ENCODE data around the gene SEZ6L. TPM values are rescaled to one million over a fixed set of nuclear protein-coding genes. Genes with fewer than 3 reads are reported as not detected.

Gene SEZ6L
- polyA plus RNA-seq, 3 donors = 0.15 to 0.30 (median 0.20) TPM

DNA sequence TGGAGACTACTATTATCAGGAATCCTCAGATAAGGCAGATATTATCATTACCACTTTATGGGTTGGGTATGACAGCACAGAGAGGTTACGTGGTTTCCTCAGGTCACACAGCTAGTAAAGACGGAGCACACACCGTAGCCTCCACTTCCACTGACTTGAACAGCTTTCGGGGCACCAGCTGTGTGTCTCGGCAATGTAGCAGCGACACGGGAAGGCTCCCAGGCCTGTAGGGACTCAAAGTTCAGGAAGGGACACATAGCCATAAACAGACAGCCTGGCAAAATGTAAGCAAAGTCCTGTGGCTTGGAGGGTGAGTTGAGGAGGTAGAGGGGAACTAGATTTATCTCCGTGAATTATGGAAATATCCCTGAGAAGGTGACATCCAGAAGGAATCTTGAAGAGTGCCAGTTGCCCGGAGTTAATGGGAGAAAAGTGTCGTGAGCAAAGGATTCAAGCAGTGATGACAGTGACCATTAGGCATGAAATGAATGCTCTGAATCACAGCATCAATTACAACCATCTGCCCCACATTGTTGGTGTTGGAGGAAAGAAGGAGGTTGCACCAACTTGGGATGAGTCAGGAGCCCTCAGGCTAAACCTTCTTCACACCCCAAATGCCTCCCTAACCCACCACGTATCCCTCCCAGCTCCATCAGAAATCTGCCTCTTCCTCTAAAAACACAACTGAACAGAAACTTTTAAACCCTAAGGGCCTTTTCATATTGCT, 153.1 kb downstream of the SEZ6L start:
- no peak for DNase-seq (ENCODE audit: extremely low read depth in 1 of 11, low read depth in 9 of 11, low spot score in 4 of 11)

DNA sequence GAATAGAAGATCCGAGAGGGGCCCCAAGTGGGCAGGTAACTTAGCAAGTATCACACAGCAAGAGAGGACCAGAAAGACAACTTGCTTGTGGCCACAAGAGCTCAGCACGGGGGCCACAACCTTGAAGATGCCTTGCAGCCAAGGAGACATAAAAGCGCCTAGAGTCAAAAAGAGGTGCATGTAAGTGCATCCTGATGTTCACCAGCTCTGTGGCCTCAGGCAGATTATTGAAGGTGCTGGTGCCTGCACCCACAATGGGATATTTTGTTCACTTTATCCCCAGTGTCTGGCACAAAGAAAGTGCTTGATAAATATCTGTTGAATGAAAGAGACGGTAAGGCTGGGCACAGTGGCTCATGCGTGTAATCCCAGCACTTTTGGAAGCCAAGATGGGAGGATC, 153.8 kb downstream of the SEZ6L start:
- DNase-seq (ENCODE audit: extremely low read depth in 1 of 11, low read depth in 9 of 11, low spot score in 4 of 11) = no peak

DNA sequence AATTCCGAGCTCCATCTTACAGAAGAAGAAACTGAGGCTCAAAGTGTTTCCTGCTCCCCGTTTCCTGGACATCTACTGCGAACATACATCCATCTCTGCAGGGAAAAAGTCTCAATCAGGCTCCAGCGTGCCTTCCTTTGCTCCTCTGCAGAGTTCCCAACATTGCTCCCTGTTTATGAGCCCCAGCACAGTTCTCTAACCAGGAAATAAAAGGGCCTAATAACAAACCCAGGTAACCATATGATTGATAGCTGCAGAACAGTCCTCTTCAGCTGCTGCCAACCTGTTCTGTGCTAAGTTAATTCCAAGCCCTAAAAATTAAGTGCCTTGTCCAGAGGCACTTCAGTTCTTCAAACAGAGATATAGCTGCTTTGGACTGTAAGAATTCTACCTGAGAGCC, 154.9 kb downstream of the SEZ6L start:
- DNase-seq (ENCODE audit: extremely low read depth in 1 of 11, low read depth in 9 of 11, low spot score in 4 of 11) = no peak

DNA sequence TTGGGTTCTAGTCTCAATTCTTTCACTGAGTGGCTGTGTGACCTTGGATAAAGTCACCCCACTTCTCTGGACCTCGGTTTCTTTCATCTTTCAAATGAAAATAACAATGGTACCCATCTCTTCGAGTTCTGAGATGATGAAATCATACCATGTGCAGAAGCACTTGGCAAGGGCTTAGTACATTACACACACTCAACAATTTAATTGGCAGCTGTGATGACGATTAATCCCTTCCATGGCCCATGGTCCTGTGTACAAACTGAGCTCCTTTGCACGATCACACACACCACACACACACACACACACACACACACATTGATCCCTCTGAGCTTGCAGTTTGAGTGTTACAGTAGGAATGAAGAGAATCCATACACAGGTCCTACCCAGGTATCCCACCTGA, 156.4 kb downstream of the SEZ6L start:
- DNase-seq (ENCODE audit: extremely low read depth in 1 of 11, low read depth in 9 of 11, low spot score in 4 of 11) = no peak

DNA sequence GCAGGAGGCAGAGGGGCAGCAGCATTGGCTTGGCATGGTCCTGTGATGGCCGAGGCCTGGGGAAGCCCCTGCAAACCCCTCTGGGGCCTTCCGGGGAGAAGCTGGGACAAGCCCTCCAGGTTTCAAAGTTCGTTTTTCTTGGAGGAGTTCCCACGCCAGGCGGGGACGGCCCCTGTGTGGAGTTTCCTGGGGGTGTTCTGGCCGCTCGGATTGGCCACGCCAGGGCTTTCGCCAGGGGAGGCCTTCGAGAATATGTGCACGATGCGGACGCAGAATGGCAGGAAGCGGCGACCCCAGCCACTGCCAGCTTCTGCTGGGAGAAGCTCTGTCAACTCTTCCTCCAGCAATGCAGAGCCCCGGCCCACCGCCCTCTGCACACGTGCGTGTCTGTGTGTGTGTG, 157.5 kb downstream of the SEZ6L start:
- no peak for DNase-seq (ENCODE audit: extremely low read depth in 1 of 11, low read depth in 9 of 11, low spot score in 4 of 11)

DNA sequence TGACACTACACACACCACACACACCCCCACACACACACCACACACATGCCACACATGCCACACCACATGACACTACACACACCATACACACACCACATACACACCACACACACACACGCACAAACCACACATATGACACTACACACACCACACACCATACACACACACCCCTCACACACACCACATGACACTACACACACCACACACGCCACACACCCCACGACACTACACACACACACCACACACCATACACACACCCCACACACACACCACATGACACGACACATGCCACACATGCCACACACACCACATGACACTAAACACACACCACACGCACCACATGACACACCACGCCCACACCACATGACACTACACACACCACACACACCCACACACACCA, 158.0 kb downstream of the SEZ6L start:
- DNase-seq (ENCODE audit: extremely low read depth in 1 of 11, low read depth in 9 of 11, low spot score in 4 of 11) = no peak

DNA sequence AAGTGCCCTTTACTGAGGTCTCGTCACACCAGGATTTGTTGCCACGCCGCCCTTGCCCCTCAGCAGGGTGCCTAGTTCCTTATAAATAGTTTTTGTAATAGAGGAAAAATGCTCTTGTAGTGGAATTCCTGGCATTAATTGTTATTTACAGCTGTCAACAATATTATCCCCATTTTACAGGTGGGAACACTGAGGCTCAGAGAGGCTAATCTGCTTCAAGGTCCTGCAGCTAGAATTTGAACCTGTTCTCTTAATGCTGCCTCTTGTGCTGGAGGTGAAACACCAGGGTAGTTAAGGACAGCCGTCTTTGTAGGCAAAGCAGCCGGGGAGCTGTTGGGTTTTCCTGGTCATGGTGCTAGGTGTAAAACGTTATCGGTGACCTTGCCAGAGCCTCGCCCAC, 159.0 kb downstream of the SEZ6L start:
- DNase-seq (ENCODE audit: extremely low read depth in 1 of 11, low read depth in 9 of 11, low spot score in 4 of 11) = no peak

DNA sequence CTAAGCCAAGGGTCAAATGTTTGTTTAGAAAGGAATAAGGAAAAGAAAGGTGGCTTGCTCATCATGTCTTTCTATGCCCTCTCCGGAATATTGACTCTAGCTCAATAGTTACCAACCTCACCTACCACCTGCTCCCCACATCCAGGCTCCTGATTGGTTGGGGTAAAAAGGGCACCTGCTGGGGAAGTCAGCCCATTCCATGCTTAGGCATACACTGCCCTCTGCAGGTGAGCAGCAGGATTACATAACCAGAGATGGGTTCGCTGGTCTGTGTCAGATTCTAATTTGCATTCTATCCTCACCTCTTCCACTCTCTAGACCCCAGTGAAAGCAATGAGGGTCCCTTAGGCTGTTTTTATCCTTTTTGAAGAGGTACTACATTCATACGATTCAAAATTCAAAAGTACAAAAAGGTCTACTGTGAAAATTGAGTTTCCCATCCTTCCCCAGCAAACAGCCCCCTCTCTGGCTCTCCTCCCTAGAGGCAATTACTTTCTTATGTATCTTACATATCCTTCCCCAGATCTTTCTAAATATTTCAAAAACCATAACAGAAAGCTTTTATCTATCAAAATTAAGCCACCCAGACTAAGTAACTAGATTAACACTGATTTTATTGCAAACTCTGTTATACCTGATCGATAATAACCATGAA, 161.8 kb downstream of the SEZ6L start:
- peak in 9 of 11 donors; percentile 3 to 17 (median 6) for DNase-seq (ENCODE audit: extremely low read depth in 1 of 11, low read depth in 9 of 11, low spot score in 4 of 11)

DNA sequence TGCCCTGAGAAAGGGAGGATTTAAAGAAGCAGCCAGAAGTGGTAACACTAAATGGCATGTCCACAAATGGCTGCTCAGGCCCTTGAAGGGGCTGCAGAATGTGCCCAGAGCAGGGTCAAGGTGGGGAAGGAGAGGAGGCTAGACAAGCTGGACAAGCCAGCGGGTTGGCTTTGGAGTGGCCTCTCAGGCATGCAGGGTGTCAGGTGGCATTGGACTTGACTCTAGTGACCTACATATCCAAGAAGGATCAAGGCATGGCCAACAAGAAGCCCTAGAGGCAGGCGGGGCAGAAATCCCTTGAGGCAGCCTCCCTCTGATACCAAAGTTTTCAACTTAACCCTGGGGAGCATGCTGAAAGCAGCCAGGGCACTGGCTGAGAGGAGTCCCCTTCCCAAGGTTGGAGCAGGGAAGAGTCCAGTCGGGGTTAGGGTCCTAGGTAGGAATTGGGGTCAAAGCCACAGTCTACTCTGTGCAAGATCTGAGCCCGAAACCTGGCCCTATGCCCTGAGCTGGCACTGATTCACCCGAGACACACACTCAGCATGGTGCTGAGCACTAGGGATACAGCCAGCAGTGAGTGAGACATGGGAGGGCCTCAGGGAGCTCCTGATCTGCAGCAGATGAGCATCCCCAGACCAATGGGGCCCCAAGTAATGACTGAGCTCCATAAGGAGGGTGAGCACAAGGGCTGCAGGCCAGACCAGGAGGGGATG, 164.0 kb downstream of the SEZ6L start:
- DNase-seq (ENCODE audit: extremely low read depth in 1 of 11, low read depth in 9 of 11, low spot score in 4 of 11) = no peak

DNA sequence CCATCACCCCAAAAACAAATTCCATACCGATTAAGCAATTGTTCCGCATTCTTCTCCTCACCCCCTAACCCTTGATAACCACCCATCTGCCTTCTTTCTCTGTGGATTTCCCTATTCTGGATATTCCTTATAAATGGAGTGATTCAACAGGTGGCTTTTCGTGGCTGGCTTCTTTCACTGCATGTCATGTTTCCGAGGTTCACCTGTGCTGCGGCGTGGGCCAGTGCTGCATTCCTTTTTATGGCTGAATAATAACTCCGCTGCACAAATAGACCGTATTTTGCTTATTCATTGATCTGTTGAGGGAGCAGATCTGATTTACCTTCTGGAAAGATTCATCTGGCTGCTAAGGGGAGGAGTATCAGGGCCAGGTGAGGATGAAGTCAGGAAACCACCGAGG, 165.0 kb downstream of the SEZ6L start:
- no peak for DNase-seq (ENCODE audit: extremely low read depth in 1 of 11, low read depth in 9 of 11, low spot score in 4 of 11)

DNA sequence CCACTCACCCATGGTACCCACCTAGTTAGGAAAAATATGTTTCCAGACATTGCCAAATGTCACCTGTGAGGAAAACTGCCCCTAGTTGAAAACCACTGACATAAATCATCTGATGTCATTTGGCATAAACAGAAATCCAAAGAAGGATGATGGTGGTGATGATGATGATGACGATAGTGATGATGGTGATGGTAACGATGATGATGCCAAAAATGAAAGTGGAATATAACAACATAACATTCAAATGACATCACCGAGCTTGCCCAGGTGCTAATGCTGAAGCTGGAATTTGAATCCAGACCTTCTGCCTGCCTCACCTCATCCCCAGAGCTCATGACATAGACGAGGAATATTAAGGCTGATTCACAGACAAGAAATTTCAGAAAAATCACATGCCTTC, 167.5 kb downstream of the SEZ6L start:
- no peak for DNase-seq (ENCODE audit: extremely low read depth in 1 of 11, low read depth in 9 of 11, low spot score in 4 of 11)

DNA sequence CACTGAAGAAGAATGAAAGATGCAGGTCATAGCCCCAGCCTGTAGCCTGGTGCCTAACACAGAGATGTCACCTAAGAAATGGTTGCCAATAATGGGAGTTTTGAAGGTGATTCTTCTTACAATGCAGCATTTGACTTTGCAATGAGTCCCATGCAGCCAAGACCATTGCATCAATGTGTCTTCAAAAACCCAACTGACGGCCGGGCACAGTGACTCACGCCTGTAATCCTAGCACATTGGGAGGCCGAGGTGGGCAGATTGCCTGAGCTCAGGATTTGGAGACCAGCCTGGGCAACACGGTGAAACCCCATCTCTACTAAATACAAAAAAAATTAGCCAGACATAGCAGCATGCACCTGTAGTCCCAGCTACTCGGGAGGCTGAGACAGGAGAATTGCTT, 170.5 kb downstream of the SEZ6L start:
- no peak for DNase-seq (ENCODE audit: extremely low read depth in 1 of 11, low read depth in 9 of 11, low spot score in 4 of 11)

DNA sequence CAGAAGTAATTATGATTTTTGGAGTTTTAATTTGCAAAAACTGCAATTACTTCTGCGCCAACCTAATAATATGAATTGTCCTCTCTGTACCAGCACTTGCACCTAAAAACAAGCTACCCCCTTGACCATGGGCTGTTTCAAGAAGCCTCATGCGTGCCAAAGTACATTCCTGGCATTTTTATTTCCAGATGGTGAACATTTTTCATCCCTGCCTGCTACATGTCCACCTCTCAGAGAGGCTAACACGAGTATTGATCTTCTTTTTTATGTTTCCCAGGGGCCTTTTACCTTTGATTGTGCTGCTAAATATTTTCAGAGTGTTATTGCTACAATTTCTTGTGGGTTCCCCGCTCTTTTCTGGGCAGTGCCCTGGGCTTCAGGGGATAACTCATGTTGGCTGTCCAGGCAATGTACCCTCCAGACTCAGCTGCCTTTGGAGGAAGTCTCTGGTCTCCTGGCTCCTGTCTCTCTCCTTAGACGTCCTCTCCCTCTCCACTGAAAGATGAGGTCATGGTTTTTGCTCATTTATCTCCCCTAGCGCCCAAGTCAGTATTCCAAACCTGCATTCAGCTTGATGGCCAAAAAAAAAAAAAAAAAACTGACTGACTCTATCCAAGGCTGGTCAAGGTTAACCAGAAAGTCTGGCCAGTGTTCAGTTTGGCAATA, 173.6 kb downstream of the SEZ6L start:
- no peak for DNase-seq (ENCODE audit: extremely low read depth in 1 of 11, low read depth in 9 of 11, low spot score in 4 of 11)

DNA sequence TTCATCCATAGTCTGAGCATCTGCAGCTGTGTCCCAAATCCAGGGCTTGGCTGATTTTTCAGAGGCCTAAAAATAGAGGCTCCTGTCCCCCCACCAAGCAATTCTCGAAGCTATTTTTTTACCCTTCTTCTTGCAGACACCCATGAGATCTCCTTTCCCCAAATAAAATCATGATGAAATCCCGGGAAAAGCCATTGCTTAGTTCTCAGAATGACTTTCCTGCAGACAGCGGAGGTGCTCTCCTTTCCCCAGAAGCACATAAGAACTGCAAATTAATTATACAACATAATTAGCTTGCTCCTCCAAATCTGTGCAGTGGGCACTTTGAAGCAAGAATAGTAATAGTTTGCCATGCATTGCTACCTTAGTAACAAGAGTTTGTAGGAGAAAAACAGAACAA, 176.2 kb downstream of the SEZ6L start:
- DNase-seq (ENCODE audit: extremely low read depth in 1 of 11, low read depth in 9 of 11, low spot score in 4 of 11) = no peak

DNA sequence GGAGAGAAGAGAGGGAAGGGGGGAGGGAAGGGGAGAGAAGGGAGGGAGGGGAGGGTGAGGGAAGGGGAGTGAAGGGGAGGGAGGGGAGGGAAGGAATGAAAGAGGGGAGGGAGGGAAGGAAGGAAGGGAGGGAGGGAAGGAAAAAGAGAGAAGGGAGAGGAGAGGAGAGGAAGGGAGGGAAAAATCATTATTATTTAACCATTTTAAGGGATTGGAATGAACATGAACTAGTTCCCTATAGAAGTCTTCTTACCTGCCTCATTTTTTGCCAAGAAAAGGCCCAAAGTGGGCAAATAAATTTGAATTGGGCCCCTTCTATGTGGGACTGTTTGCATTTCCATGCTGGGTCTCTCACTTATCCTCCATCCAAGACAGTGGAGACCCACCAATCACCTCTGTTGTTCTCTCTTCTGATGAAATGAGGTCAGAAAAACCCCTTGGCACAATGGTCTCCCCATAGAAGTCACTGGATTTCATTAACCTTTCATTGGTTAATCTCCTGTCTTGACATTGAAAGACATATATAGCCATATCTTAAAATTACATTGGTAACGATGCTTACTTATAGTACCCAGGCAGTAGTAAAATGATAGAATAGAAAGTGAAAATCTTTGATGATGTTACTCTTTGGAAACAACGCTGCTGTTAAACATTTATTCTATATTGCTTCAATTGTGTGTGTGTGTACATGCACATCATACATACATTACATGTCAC, 179.7 kb downstream of the SEZ6L start:
- DNase-seq (ENCODE audit: extremely low read depth in 1 of 11, low read depth in 9 of 11, low spot score in 4 of 11) = no peak

DNA sequence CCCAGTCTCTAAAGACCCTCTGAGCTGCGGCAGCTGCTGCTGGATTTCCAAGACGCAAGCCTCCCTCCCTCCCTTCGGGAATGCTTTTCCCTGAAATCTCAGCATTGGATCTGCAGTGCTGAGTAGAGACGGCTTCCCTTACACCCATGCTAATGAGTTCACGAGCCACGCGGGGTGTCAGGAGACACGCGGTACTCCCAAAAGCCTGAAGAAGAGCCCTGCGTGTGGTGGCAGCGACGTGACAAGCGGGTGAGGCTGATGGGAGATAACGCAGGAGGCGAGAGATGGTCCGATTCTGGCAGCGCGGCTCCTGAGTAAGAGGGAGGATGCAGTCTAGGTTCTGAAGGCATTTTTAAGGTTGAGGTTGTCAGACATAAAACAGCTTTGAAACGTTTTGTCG, 185.4 kb downstream of the SEZ6L start:
- DNase-seq (ENCODE audit: extremely low read depth in 1 of 11, low read depth in 9 of 11, low spot score in 4 of 11) = no peak

DNA sequence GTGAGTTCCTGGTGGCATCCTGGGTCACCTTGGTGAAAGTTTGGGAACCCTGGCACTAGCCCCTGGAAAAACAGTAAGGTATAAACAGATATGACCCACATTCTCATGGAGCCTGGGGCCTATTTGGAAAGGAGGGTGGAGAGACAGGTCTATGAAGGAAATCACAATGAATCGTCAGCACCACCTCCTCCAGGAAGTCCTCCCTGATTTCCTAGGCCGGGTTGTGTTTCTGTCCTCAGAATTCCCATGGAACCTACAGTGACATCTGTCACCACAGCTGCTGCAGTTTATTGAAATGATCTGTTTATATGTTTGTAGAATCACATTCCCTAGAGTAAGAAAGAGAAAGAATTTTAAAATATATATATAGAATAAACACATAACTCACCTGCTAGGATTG, 188.0 kb downstream of the SEZ6L start:
- no peak for DNase-seq (ENCODE audit: extremely low read depth in 1 of 11, low read depth in 9 of 11, low spot score in 4 of 11)

DNA sequence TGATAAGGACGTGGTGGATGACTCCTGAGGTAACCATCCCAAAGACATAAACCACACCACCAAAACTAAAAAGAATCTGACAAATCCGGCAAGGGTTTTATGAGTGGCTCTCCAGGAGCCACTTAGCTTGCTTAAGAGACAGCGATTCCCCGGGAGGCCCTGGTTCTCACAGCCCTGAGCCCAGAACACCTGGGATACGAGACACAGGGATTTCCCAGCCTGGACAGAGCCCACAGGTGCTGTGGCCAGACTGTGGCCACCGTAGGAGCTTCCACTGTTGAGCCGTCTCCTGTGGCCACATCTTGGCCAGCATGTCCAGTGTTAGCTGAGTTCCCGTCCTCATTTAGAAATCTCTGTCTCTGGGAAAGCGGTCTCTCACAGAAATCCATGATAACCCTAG, 188.6 kb downstream of the SEZ6L start:
- DNase-seq (ENCODE audit: extremely low read depth in 1 of 11, low read depth in 9 of 11, low spot score in 4 of 11) = no peak

DNA sequence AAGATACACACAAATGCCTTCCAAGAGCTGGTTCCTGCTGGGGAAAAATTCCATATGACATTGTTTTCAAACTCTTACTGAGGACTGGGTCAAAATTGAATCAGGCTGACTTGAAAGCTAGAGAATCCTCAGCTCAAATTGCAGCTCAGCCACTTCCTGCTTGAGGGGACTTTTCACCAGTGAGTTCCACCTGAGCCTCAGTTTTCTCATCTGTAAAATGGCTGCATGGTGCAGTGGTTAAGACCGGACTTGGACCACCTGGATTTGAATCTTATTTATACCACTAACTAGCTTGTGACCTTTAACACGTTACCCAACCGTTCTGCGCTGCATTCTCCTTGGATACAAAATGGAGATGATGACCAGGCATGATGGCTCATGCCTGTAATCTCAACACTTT, 189.9 kb downstream of the SEZ6L start:
- DNase-seq (ENCODE audit: extremely low read depth in 1 of 11, low read depth in 9 of 11, low spot score in 4 of 11) = no peak

All from renal cortex interstitium (tissue), 11 donors.